T-helper 2 cell treated with Interferon-gamma antibody and Interleukin-4, amounts not matched to agents 5 μg/mL and 100 μg/mL, for 36 hours (primary cell): ENCODE data around the gene SLC25A25.

Experiments
- DNase-seq: peaks from one replicate; pipeline ENCODE4 v3.0.0; 2021; ENCODE audit warnings: low spot score
- H3K27ac Mint-ChIP-seq: one replicate; pipeline ENCODE4 v1.8.0; 2021; ENCODE audit warnings: mild to moderate bottlenecking, mixed read lengths
- H3K27me3 Mint-ChIP-seq: one replicate; pipeline ENCODE4 v1.8.0; 2021; ENCODE audit warnings: low read depth, mixed read lengths
- H3K36me3 Mint-ChIP-seq: one replicate; pipeline ENCODE4 v1.8.0; 2021; ENCODE audit warnings: low read depth, mixed read lengths
- H3K4me1 Mint-ChIP-seq: one replicate; pipeline ENCODE4 v1.8.0; 2021; ENCODE audit warnings: low read depth, mixed read lengths
- H3K4me3 Mint-ChIP-seq: one replicate; pipeline ENCODE4 v1.8.0; 2022; ENCODE audit warnings: mild to moderate bottlenecking, moderate library complexity, mixed read lengths
- H3K9me3 Mint-ChIP-seq: one replicate; pipeline ENCODE4 v1.8.0; 2021; ENCODE audit warnings: mixed read lengths

SLC25A25 gene

GRCh38 chr9:128092199-128092977 lies 24.4 kb downstream of the SLC25A25 start:
- Mint-ChIP-seq H3K27ac (peak overlapping the region; percentile 85), H3K9me3 (no peaks in the 10 kb centered on the region), H3K4me3 (no peak overlapping the region), H3K36me3 (peaks cover 17% of the 10 kb centered on the region), H3K27me3 (no peaks in the 10 kb centered on the region), H3K4me1 (peaks cover 59% of the 10 kb centered on the region)
- DNase-seq: no peak

GRCh38 chr9:128093011-128093410 lies 25.0 kb downstream of the SLC25A25 start:
- peak overlapping the region; percentile 85 for H3K27ac Mint-ChIP-seq
- no peaks in the 10 kb centered on the region for H3K9me3 Mint-ChIP-seq
- H3K4me3 Mint-ChIP-seq: no peak overlapping the region
- no peak for DNase-seq
- H3K4me1 Mint-ChIP-seq: peaks cover 56% of the 10 kb centered on the region
- no peaks in the 10 kb centered on the region for H3K27me3 Mint-ChIP-seq
- peaks cover 13% of the 10 kb centered on the region for H3K36me3 Mint-ChIP-seq

- H3K36me3 Mint-ChIP-seq: peaks cover 12% of the 10 kb centered on the region
- peak overlapping the region; percentile 85 for H3K27ac Mint-ChIP-seq
- no peaks in the 10 kb centered on the region for H3K27me3 Mint-ChIP-seq
- peaks cover 55% of the 10 kb centered on the region for H3K4me1 Mint-ChIP-seq
- DNase-seq: peak; percentile 86
- peak overlapping the region; percentile 52 for H3K4me3 Mint-ChIP-seq
- no peaks in the 10 kb centered on the region for H3K9me3 Mint-ChIP-seq
Observed at GRCh38 chr9:128094166-128094949, 26.3 kb downstream of the SLC25A25 start.

GRCh38 chr9:128094950-128095544 lies 27.0 kb downstream of the SLC25A25 start:
- H3K27ac Mint-ChIP-seq: peak overlapping the region; percentile 85
- H3K4me1 Mint-ChIP-seq: peaks cover 61% of the 10 kb centered on the region
- no peak for DNase-seq
- H3K36me3 Mint-ChIP-seq: peaks cover 9% of the 10 kb centered on the region
- H3K27me3 Mint-ChIP-seq: no peaks in the 10 kb centered on the region
- H3K9me3 Mint-ChIP-seq: no peaks in the 10 kb centered on the region
- H3K4me3 Mint-ChIP-seq: peak overlapping the region; percentile 52

- Mint-ChIP-seq H3K27ac (peak overlapping the region; percentile 43), H3K4me1 (peaks cover 51% of the 10 kb centered on the region), H3K36me3 (peaks cover 18% of the 10 kb centered on the region), H3K27me3 (no peaks in the 10 kb centered on the region), H3K4me3 (no peak overlapping the region), H3K9me3 (no peaks in the 10 kb centered on the region)
- DNase-seq: no peak
Observed at GRCh38 chr9:128096616-128097536, 28.8 kb downstream of the SLC25A25 start.

- DNase-seq: peak; percentile 16
- Mint-ChIP-seq H3K9me3 (no peaks in the 10 kb centered on the region), H3K4me1 (peaks cover 51% of the 10 kb centered on the region), H3K4me3 (no peak overlapping the region), H3K36me3 (peaks cover 26% of the 10 kb centered on the region), H3K27ac (no peak overlapping the region), H3K27me3 (no peaks in the 10 kb centered on the region)
Observed at GRCh38 chr9:128097543-128098296, 29.7 kb downstream of the SLC25A25 start.

GRCh38 chr9:128098297-128099230 lies 30.5 kb downstream of the SLC25A25 start:
- peak overlapping the region; percentile 12 for H3K4me3 Mint-ChIP-seq

GRCh38 chr9:128099231-128099931 lies 31.3 kb downstream of the SLC25A25 start:
- no peak overlapping the region for H3K4me3 Mint-ChIP-seq

More at GRCh38 chr9:128098297-128099230, 30.5 kb downstream of the SLC25A25 start:
- Mint-ChIP-seq H3K36me3 (peaks cover 27% of the 10 kb centered on the region), H3K4me1 (peaks cover 50% of the 10 kb centered on the region), H3K27ac (no peak overlapping the region), H3K27me3 (no peaks in the 10 kb centered on the region), H3K9me3 (no peaks in the 10 kb centered on the region)
- DNase-seq: peak; percentile 54

GRCh38 chr9:128099932-128100491 lies 32.0 kb downstream of the SLC25A25 start:
- no peak for DNase-seq
- H3K27ac Mint-ChIP-seq: no peak overlapping the region
- H3K4me3 Mint-ChIP-seq: no peak overlapping the region

More at GRCh38 chr9:128099231-128099931, 31.3 kb downstream of the SLC25A25 start:
- peaks cover 32% of the 10 kb centered on the region for H3K36me3 Mint-ChIP-seq
- H3K27me3 Mint-ChIP-seq: no peaks in the 10 kb centered on the region
- no peak overlapping the region for H3K27ac Mint-ChIP-seq
- no peaks in the 10 kb centered on the region for H3K9me3 Mint-ChIP-seq
- H3K4me1 Mint-ChIP-seq: peaks cover 49% of the 10 kb centered on the region
- DNase-seq: no peak

GRCh38 chr9:128100581-128100980 lies 32.5 kb downstream of the SLC25A25 start:
- no peak for DNase-seq
- H3K4me3 Mint-ChIP-seq: no peak overlapping the region
- no peaks in the 10 kb centered on the region for H3K27me3 Mint-ChIP-seq
- H3K4me1 Mint-ChIP-seq: peaks cover 40% of the 10 kb centered on the region
- peaks cover 31% of the 10 kb centered on the region for H3K36me3 Mint-ChIP-seq
- H3K9me3 Mint-ChIP-seq: no peaks in the 10 kb centered on the region
- H3K27ac Mint-ChIP-seq: peak overlapping the region; percentile 45

More at GRCh38 chr9:128099932-128100491, 32.0 kb downstream of the SLC25A25 start:
- peaks cover 30% of the 10 kb centered on the region for H3K36me3 Mint-ChIP-seq
- H3K27me3 Mint-ChIP-seq: no peaks in the 10 kb centered on the region
- peaks cover 44% of the 10 kb centered on the region for H3K4me1 Mint-ChIP-seq
- H3K9me3 Mint-ChIP-seq: no peaks in the 10 kb centered on the region

- DNase-seq: no peak
- Mint-ChIP-seq H3K36me3 (peaks cover 34% of the 10 kb centered on the region), H3K4me3 (no peak overlapping the region), H3K27me3 (no peaks in the 10 kb centered on the region), H3K9me3 (no peaks in the 10 kb centered on the region), H3K27ac (no peak overlapping the region), H3K4me1 (peaks cover 40% of the 10 kb centered on the region)
Observed at GRCh38 chr9:128101231-128101661, 33.2 kb downstream of the SLC25A25 start.
